OCI-LY1 (cell line): ENCODE measurements around the gene ODAD2.

Experiments used
- CTCF ChIP-seq: fragments of 200-600 bp; sonication (generic), shearing (Covaris generic); IDR thresholded peaks from 2 replicates; pipeline ENCODE4 v1.5.1; 2017; ENCODE audit warnings: mild to moderate bottlenecking, antibody characterized with exemption, low read length, moderate library complexity, mixed read lengths
- EZH2 ChIP-seq: fragments of 200-600 bp; sonication (generic), shearing (Covaris generic); IDR thresholded peaks from 2 replicates; pipeline ENCODE4 v1.8.0; 2017; ENCODE audit warnings: borderline replicate concordance, mixed run types, mild to moderate bottlenecking, antibody characterized with exemption, low read length, moderate library complexity, mixed read lengths

- TF ChIP-seq EZH2 (no peak), CTCF (no peak)
Observed at GRCh38 chr10:27982875-27983543, 15.9 kb downstream of the ODAD2 start.
